HG03196 (cell line): ENCODE data around the gene MTM1.

Source experiments
- ATAC-seq: cut with Tn5 transposase; IDR thresholded peaks from one replicate; pipeline ENCODE4 v1.9.1; 2021; ENCODE audit not compliant: unreplicated experiment

Gene MTM1

DNA sequence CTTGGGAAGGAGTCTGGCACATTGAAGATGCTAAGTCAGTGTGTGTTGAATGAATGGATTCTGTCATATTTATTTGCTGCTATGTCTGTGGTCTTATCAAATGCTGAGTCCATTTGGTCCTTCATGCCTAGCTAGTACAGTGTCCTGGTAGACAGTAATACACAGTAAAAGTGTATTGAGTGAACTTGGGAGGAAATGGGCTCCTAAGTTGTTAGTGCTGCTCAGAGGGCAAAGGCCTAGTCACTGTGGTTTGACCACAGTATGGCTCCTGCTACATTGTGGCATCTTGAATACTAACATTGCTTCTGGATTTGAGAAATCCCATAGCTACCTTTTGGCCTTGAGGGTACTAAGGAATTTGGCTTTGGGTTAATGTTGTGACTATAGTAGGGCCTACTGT, 33.9 kb downstream of the MTM1 start:
- no peak for ATAC-seq

DNA sequence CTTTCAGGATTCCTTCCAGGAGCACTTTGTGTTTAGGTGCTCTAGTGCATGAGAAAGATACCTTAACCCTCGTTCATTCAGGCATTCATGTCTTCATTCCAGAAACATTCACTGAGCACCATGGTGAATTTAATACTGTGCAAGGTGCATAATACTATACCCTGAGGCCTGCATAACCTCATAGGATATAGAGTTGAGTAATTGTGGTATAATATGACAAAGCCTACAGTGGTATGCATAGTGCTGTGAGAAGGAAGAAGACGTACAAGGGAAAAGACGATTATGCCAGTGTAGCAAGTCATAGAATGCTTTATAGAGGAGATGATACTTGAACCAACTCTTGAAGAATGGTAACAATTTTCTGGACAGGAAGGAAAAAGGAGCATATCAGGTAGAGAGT, 34.3 kb downstream of the MTM1 start:
- no peak for ATAC-seq

DNA sequence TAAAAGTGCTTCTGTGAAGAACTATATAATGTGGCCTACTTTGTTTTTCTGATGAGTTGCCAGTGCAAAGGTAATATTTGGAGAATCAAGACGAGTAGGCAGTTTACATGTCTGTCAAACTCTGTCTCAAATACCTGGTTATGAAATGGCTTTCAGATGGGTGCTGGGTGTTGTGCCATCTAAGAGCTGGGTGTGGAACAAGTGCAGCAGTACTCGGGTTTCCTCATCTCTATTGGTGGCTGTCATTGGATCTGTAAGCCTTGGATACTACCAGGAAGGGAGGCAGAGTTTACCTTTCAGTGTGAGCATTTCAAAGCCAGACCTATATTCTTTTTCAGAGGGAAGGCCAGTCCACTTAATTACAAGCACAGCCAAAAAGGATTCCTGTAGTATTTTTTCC, 37.2 kb downstream of the MTM1 start:
- ATAC-seq: no peak

DNA sequence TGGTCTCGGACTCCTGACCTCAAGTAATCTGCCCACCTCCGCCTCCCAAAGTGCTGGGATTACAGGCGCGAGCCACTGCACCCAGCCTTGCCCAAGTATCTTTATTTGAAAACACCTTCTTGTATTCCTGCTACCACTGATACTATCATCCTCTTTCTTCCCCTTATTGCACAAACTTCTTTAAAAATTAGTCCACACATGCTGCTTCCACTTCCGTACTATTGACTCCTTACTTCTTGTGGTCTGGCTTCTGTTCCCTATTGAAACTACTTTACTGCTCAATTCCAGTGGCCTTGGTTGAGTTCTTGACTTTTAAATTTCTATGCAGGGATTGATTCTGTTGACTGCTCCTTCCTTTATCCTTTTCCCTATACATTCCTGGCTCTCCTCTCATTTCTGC, 38.8 kb downstream of the MTM1 start:
- no peak for ATAC-seq

DNA sequence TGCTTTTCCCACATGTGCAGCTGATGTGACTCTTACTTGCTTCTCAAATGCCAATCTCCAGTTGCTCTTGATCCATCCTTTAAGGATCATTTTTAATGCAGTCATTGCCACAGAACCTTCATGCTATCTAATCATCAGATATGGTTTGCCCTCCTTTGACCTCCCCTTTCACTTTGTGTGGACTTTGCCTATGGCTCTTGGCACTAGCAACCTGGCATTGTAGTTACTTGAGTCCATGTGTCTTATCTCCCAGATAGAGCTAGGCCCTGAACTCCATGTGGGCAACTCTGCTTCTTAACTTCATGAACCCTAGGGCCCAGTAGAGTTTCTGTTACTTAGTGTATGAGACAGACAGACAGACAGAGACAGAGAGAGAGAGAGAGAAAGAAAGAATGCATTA, 41.6 kb downstream of the MTM1 start:
- ATAC-seq: no peak

DNA sequence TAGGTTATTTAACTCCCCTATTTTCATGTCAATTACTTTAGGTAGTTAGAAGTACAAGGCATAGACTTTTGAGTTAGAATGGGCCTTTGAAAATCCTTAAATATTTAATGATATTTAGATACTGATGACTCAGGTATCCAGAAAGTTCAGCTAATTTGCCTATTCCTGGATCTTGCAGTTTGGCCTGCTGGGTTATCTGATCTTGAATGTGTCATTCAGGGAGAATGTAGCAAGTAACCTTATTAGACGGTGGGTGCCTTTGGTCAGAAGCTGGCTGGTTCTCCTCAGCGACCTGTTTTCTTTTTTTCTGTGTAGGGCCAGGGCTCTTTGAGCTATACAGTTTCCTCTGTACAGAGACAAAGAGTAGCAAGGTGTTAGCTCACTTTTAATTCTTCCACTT, 42.0 kb downstream of the MTM1 start:
- no peak for ATAC-seq

DNA sequence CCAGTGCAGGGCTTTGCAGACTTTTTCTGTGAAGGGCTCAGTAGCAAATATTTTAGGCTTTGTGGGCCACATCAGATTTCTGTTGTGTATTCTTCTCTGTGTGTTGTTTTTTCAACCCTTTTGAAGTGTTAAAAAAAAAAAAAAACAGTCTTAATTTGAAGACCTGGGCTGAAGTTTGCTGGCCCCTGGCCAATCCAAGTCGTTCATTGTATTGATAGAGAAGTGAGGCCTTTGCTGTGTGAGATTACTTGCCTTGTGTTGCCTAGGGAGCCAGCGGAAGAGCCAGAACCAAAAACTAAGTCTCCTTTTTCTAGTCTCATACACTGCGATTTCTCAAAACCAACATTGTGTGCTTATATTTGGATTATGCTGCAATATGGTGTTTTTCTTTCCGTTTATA, 46.9 kb downstream of the MTM1 start:
- ATAC-seq: no peak

DNA sequence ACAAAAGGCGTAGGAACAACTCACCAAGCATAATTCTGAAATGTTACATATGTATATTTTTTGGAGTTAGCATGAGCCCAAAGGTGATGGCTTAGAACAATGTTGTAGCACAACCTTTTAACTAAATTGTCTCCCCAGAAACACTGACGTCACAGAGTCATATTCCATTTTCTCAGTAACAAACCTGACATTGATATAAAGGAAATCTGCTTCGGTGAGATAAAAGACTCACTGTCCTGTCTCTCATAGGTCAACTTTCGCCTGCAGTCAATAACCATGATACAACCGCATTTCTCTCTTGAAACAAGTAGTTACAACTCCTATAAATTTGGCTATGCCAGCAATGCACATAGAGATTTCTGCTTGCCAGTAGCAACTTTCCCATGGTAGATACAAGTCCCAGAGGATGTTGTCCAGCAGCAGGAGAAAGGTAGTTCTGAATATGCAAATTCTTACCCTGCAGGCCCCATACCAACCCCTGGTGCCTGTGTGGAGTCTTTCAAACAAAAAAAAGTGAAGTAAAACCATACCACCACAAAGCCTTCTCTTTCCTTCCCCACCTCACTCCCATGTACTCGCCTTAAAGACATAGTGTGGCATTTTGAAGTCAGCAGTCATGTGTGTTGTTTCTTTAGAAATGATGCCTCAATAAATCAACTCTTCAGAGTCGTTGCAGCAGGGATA, 47.9 kb downstream of the MTM1 start:
- no peak for ATAC-seq

DNA sequence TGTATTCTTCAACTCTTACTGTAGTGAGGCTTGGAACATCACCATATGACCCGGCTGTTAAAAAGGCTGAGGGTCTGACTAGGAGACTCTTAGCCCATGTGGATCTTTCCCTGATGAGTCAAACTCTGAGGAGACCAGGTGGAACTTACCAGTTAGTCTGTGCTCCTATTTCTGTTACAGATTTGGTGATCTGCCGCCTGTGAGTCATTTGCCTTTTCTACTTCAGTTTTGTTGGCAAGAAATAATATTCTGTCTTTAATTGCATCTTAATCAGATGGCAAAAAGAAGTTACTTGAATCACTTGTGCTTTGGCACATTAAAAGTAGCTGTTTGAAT, 48.4 kb downstream of the MTM1 start:
- no peak for ATAC-seq

DNA sequence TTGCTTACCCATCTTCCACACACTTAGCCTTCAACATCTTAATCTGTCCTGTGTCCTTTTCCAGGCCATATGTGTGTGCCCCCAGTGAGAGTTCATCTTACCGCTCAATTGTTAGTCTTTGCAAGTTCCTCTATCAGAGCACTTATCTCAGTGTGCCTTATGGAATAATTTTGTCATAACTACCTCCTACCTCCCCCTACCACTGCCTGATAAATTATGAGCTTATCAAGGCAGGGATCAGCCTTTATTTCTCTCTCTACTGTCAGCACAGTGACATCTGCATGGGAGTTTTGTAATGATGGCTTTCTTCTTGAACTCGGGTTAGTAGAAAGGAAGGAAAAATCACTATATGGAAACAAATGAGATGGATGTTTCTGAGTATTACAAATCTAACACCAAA, 53.2 kb downstream of the MTM1 start:
- ATAC-seq: no peak

DNA sequence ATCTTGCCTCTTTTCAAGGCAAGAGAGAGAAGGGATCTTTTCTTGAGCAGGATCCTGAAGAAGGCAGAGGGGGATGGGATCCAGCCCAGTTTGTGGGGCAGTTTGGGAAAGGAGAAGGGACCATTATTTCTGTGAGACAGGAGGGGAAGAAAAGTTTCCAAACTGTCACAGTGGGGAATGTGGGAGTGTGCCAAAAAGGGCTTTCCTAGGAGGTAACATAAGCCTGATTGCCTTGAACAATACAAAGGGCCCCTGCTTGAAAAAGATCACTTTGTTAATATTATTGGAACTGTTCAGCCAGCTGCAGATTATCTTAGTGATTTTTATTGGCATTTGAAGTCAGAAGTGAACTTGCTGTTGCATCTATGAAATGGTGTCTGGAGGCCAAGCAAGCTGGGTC, 55.2 kb downstream of the MTM1 start:
- ATAC-seq: no peak

DNA sequence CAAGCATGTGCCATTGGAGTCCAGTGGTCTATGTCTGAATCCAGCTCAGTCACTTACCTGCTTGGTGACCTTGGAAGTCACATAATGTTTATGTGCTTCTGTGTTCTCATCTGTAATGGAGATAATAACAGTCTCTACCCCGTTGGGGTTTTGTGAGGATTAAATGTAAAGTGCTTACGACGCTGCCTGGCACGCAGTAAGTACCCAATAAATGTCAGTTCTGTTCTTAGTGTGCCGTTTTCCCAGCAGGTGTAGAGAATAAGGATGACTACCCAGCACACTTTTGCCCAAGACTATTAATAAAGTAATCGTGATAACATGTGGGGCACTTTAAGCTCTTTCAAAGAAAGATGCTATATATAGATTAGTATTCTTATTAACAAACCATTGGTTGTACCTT, 56.7 kb downstream of the MTM1 start:
- ATAC-seq: no peak

DNA sequence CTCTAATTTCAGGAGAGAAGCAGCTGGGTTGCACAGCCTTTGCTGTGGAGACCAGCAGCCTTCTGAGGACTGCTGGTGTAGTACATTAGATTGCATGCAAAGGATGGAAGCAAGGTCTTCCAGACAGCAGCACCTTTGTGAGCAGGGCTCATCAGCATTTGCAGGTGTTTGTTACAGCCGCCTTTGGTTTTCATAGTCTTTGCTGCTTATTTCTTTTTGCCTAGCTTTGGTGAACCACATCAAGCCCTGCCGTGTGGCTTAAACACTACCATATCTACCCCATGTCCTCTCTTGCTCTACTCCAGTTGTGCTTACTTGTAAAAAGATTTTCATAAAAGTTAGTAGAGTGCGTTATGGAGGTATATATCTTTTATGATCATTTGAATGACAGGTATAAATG, 57.5 kb downstream of the MTM1 start:
- no peak for ATAC-seq

DNA sequence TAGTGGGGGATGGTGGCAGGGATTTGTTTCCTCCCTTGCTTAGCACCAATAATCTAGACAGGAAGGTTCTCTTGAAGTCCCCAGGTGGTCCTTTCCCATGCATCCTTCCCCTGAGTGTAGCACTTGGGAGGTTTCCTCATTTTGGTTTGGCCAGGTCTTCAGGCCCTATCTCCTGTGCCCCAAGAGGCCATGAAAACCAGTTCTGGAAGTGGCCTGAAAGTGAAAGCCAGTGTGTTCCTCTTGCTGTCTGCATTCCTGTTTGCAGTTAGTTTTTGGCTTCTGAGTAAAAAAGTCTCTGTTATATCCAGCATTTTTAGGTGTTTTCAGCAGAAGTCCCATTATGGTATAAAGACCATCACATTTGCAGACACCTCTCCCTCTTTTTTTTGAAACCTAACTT, 59.5 kb downstream of the MTM1 start:
- ATAC-seq: peak; percentile 76

DNA sequence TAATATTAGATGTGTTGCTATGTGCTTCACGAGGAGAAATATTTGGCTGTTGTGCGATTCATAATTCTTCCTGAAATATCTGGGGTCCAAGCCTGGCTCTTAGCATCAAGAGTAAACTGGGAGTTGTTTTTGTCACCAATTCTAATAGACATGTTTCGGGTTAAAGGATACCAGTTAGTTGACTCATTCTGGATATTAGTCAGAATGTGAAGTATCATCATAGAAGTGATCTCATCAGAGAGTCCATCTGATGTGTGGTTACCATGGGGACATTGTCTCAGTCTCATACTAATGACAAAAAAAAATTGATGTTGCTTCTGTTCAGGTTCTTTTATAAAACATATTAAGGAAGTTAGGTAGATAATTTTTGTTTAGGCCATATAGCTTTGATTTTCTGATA, 67.5 kb downstream of the MTM1 start:
- ATAC-seq: no peak

DNA sequence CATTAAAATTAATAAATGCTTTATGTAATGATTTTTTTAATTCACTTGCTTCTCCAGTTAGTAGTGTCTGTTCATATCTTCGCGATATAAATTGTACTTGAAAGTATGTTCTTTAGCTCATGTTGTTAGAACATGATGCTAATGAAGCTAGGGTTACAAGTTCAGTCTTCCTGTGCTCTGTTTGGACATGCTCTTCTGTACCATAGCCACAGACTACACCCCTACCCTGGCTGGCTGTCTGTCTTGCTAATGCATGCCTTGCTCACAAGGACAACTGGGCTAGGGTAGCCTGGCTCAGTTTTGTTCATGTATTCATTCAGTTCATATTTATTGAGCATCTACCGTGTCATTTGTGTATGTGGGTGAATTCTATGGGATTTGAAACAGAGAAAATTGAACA, 74.0 kb downstream of the MTM1 start:
- no peak for ATAC-seq

DNA sequence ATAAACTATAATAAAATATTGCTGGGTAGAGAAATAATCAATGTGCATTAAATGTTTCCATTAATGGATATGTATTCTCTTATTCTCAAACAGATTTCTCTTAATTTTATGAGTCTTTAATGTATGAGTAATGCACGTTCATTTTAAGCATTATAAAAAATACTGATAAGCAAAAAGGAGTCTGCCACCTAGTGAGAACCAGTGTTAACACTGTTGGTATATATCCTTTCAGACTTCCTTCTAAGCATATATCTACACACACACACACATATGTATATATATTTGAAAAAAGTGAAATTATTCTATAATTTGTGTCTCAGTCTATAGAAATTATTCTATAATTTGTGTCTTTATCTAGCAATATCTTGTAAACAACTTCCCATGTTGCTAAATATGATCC, 74.8 kb downstream of the MTM1 start:
- ATAC-seq: no peak

DNA sequence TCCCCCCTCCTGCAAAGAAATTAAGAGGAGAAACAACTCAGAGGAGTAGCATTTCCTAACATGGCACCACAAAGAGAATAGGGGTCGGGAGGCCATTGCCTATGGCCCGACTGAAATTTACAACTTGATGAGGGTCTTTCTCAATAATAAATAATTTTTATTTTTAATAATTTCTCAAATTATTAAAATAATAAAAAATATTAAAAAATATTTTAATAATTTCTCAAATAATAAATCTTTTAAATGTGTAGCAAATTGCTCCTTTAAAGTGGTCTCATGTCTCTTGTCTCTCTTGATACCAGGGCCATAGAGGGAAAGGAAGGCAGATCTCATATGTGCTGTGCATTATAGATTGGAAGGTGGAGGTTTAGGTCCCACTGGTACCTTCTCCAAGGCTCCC, 75.5 kb downstream of the MTM1 start:
- ATAC-seq: no peak

DNA sequence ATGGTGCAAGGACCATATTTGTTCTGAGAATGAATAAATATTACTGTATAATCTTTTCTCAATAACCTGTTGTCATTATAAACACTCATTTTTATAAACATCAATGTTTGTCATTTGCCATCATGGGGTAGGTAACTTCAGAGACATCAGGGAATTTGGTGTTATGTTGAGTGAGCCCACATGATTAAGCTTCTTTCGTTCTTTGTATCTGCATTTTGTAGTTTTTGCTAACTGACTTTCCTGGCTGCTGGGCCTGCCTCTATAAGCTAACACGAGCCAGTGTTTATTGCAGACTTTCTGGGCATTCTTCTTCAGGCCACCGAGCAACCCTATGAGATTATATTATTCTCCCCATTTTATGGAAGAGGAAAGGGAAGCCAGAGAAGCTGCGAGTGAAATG, 76.0 kb downstream of the MTM1 start:
- ATAC-seq: no peak

DNA sequence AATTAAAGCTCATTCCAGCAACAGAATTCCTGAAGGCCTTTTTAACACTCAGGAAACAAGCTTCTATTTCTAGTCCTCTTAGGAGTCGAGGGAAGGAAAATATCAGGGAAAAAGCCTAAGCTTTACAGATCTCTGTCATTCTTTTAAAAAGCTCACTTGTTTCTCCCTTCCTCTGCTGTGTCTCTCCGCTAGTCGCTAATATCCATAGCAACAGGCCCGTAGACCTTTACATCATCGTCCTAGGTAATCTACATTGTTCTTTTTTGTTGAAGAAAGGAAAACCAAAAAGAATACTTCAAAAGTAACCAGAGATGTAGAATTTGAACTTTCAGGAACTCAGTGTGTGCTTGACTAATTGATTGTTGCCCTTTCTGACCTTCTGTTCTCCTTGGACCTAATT, 78.9 kb downstream of the MTM1 start:
- no peak for ATAC-seq

DNA sequence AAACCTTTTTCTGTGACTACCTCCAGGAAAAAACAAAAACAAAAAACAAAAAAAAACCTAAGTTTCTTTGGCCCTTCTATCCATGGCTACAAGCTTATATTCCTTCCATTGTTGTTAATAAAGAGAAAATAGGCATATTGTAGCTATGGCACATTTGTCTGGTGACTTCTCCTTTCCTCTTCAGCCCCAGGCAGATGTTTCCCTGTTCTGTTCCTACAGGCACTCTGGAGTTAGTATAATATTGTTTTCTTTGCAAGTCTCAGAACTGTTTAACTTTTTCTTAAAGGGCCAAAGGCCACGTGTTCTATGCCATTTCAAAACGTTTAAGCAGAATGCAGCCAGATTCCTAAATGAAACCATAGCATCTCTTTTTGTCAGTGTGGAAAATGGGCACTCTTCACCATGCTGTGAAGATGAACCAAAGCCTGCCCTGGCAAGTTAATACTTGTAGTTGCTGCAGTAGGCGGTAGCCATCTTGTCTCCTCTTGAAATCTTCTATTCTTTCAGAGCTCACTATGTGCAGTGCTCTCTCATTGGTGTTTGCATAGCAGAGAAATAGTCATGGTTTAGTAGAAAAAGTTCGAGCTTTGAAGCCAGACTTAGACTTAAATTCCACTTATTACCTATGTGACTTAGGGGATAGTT, 80.0 kb downstream of the MTM1 start:
- no peak for ATAC-seq

DNA sequence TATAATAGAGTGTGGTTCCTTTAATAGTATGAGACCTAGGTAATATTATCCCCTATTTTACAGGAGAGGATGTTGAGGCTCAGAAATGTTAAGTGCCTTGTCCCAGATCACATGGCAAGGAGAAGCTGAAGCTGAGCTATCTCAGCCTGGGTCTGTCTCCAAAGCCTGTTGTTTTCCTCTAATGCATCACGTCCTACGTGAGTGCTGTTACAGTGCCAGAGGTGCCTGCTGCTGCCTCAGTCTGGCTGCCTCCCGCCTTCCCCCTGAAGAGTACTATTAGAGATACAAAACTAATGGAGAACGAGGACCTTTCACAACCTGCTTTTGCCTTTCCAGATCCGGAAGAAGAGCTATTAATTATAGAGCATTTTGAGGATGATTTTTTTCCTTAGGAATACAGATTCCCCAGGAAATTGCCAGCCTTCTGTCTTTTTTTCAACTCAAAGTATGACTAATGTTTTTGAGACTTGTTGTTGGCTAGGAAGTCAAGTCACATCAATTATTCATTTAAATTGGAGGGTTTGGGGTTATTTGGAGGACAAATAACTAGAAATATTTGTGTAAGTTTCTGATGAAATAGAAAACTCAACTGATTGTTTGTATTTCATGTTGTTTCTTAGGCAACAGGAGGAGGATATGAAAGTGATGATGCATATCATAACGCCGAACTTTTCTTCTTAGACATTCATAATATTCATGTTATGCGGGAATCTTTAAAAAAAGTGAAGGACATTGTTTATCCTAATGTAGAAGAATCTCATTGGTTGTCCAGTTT, 80.9 kb downstream of the MTM1 start:
- no peak for ATAC-seq

DNA sequence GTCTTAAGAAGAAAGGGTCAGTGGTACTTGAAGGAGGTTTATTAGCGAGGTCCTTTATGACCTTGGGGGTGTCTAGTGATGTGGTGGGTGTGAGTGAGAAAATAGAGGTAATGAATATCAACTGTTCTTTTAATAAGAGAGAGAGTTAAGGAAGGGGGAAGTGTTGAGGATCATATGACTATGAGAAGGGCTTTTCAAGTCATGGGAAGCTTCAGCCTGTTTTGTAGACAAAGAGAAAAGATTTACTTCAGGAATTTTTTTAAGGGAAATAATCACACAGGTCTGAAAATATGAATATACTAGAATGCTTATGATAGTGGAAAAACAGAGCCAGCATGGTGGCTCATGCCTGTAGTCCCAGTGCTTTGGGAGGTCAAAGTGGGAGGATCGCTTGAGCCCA, 83.5 kb downstream of the MTM1 start:
- ATAC-seq: no peak
